PFSK-1 (cell line): ENCODE results near the gene GTF2H4.

ENCODE experiments used
- POLR2AphosphoS5 ChIP-seq: IDR thresholded peaks from 2 replicates; pipeline ENCODE4 v1.6.1; 2012; ENCODE audit warnings: low read depth, mild to moderate bottlenecking, control low read depth, low read length, moderate library complexity
- TF ChIP-seq, protein P1 (sequence below), 2 experiments: IDR thresholded peaks; 2 replicates each; pipeline versions ENCODE4 v1.6.1 to v1.8.0; 2011 to 2012; ENCODE audit warnings: low read depth in 2 of 2, low read length in 2 of 2, control low read depth in 1 of 2, inconsistent platforms in 1 of 2, mild to moderate bottlenecking in 1 of 2, moderate library complexity in 1 of 2; ENCODE audit not compliant: insufficient read depth in 1 of 2

DNA sequence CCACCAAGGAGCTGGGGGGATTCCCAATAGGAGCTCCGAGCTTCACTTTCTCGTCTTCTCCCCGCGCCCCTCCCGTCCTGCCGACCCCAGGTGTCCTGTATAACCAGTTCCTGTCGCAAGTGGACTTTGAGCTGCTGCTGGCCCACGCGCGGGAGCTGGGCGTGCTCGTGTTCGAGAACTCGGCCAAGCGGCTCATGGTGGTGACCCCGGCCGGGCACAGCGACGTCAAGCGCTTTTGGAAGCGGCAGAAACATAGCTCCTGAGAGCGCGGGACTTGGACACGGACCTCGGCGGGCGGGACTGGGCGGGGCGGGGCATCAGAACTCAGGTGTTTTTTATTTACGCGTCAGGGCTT, 5.7 kb downstream of the GTF2H4 start:
- TF ChIP-seq, protein P1, sequence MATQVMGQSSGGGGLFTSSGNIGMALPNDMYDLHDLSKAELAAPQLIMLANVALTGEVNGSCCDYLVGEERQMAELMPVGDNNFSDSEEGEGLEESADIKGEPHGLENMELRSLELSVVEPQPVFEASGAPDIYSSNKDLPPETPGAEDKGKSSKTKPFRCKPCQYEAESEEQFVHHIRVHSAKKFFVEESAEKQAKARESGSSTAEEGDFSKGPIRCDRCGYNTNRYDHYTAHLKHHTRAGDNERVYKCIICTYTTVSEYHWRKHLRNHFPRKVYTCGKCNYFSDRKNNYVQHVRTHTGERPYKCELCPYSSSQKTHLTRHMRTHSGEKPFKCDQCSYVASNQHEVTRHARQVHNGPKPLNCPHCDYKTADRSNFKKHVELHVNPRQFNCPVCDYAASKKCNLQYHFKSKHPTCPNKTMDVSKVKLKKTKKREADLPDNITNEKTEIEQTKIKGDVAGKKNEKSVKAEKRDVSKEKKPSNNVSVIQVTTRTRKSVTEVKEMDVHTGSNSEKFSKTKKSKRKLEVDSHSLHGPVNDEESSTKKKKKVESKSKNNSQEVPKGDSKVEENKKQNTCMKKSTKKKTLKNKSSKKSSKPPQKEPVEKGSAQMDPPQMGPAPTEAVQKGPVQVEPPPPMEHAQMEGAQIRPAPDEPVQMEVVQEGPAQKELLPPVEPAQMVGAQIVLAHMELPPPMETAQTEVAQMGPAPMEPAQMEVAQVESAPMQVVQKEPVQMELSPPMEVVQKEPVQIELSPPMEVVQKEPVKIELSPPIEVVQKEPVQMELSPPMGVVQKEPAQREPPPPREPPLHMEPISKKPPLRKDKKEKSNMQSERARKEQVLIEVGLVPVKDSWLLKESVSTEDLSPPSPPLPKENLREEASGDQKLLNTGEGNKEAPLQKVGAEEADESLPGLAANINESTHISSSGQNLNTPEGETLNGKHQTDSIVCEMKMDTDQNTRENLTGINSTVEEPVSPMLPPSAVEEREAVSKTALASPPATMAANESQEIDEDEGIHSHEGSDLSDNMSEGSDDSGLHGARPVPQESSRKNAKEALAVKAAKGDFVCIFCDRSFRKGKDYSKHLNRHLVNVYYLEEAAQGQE (IDR thresholded peaks at IDR 0.05; ENCODE audit: insufficient read depth in 1 of 2, low read depth in 2 of 2, low read length in 2 of 2) = no peak
- TF ChIP-seq POLR2AphosphoS5 = no peak
